ENCODE measurements around the gene RBMS1. TPM values are rescaled to one million over a fixed set of nuclear protein-coding genes. Genes with fewer than 3 reads are reported as not detected.

The RBMS1 gene
- total RNA-seq, 4 donors from 2014 or later, result 50.2 to 62.3 (median 59.1) TPM

- WGBS, 2 donors, result 45 to 46% methylated on average over 4 of the region's 4 CpGs
- no peak for DNase-seq (ENCODE audit: low spot score in 2 of 2)
- intact Hi-C loops (cut with DNase I; ENCODE audit: low total_unique reads), result no loop called here
- H3K4me3 ChIP-seq (ENCODE audit: low read depth, poor library complexity, severe bottlenecking), result no peak overlapping the region
- TF ChIP-seq, protein P1, sequence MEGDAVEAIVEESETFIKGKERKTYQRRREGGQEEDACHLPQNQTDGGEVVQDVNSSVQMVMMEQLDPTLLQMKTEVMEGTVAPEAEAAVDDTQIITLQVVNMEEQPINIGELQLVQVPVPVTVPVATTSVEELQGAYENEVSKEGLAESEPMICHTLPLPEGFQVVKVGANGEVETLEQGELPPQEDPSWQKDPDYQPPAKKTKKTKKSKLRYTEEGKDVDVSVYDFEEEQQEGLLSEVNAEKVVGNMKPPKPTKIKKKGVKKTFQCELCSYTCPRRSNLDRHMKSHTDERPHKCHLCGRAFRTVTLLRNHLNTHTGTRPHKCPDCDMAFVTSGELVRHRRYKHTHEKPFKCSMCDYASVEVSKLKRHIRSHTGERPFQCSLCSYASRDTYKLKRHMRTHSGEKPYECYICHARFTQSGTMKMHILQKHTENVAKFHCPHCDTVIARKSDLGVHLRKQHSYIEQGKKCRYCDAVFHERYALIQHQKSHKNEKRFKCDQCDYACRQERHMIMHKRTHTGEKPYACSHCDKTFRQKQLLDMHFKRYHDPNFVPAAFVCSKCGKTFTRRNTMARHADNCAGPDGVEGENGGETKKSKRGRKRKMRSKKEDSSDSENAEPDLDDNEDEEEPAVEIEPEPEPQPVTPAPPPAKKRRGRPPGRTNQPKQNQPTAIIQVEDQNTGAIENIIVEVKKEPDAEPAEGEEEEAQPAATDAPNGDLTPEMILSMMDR (IDR thresholded peaks at IDR 0.05), result no peak
- no peak for TF ChIP-seq POLR2A (IDR thresholded peaks at IDR 0.05)
These were observed 159.4 kb downstream of the RBMS1 start for GRCh38 chr2:160334028-160334741.

GRCh38 chr2:160333324-160334027 lies 160.1 kb downstream of the RBMS1 start:
- no peak for DNase-seq (ENCODE audit: low spot score in 2 of 2)
- TF ChIP-seq POLR2A (IDR thresholded peaks at IDR 0.05), result no peak
- TF ChIP-seq, protein P1 (IDR thresholded peaks at IDR 0.05), result no peak
- H3K4me3 ChIP-seq (ENCODE audit: low read depth, poor library complexity, severe bottlenecking), result no peak overlapping the region
- WGBS, 2 donors, result 67 to 83% methylated on average over 2 of the region's 2 CpGs
- intact Hi-C loops (cut with DNase I; ENCODE audit: low total_unique reads), result no loop called here

DNA sequence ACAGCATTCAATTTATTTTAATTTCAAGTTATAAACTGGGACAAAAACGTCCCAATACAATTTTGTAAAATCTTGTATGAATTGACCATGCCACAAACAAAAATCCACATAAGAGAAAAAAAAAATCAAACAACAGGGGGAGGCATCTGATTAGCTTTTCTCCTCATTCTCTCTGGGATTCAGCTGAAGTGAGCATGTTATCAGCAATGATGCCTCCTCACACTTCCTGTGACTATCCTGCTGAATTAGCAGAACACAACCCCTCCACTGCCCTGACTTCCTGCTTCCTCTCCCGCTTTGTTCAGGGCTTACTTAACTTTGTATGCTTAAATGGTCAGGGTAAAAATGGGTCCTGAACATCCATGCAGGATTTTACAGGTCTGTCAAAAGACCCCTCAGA lies 161.3 kb downstream of the RBMS1 start:
- WGBS, 2 donors, result 52 to 64% methylated on average over 2 of the region's 2 CpGs
- DNase-seq (ENCODE audit: low spot score in 2 of 2), result no peak
- no peak for TF ChIP-seq POLR2A (IDR thresholded peaks at IDR 0.05)
- TF ChIP-seq, protein P1 (IDR thresholded peaks at IDR 0.05), result no peak
- no peak overlapping the region for H3K4me3 ChIP-seq (ENCODE audit: low read depth, poor library complexity, severe bottlenecking)
- intact Hi-C loops (cut with DNase I; ENCODE audit: low total_unique reads), result no loop called here

GRCh38 chr2:160331258-160332025 lies 162.2 kb downstream of the RBMS1 start:
- no peak overlapping the region for H3K4me3 ChIP-seq (ENCODE audit: low read depth, poor library complexity, severe bottlenecking)
- intact Hi-C loops (cut with DNase I; ENCODE audit: low total_unique reads), result no loop called here
- no peak for DNase-seq (ENCODE audit: low spot score in 2 of 2)
- TF ChIP-seq POLR2A (IDR thresholded peaks at IDR 0.05), result no peak
- TF ChIP-seq, protein P1 (IDR thresholded peaks at IDR 0.05), result no peak
- 74 to 78% methylated on average over 6 of the region's 6 CpGs for WGBS, 2 donors

DNA sequence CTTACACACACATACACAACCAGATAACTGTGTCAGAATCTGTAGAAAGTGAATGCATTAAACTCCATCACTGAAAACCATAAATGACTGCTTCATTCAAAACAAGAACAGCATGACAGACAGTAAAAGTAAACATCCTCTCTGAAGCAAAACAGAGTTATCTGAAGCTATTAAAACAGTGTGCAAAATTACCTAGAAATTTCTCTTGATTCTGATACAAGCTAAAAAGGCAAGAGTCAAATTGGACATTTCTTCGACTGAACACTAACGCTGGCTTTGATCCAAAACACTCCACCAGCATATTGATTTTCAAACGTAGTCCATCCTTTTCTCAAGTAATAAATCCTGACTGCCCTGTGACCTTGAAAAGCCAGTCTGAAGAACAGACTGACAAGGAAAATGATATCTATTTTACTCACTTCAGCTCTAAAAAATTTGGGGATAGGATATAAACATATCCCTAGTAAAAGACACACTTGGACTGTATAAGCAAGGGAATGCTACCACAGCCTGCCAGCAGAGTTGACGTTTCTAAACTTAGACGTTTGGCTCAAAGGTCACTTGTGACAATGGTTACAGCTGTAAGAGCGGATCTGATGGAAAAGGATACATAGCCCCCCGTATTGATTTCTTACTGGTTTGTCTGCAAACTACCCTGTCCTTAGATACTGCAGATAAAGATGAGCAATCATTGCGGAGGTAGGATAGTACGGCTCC lies 164.6 kb downstream of the RBMS1 start:
- intact Hi-C loops (cut with DNase I; ENCODE audit: low total_unique reads), result loop anchor here (10.0 kb wide), 1 partner anchor 636 kb away; no protein-coding TSS in a partner anchor
- TF ChIP-seq, protein P1 (IDR thresholded peaks at IDR 0.05), result no peak
- no peak for TF ChIP-seq POLR2A (IDR thresholded peaks at IDR 0.05)
- 66 to 72% methylated on average over 9 of the region's 9 CpGs for WGBS, 2 donors
- no peak overlapping the region for H3K4me3 ChIP-seq (ENCODE audit: low read depth, poor library complexity, severe bottlenecking)
- DNase-seq (ENCODE audit: low spot score in 2 of 2), result no peak

Data from lower leg skin (tissue), 4 donors.